OCI-LY3 (cell line): ENCODE measurements around the gene ZBTB7C.

ENCODE experiments used
- EZH2phosphoT487 ChIP-seq: fragments of 200-600 bp; shearing (Covaris generic); IDR thresholded peaks from 2 replicates; pipeline ENCODE4 v1.6.1; 2018; ENCODE audit warnings: antibody characterized with exemption, mixed run types, low read depth
- TF ChIP-seq, protein P1 (sequence below): fragments of 200-600, 300-600 bp; sonication (generic); IDR thresholded peaks from 2 replicates; pipeline ENCODE4 v1.5.1; 2014; ENCODE audit warnings: antibody characterized with exemption, low read length, low read depth

DNA sequence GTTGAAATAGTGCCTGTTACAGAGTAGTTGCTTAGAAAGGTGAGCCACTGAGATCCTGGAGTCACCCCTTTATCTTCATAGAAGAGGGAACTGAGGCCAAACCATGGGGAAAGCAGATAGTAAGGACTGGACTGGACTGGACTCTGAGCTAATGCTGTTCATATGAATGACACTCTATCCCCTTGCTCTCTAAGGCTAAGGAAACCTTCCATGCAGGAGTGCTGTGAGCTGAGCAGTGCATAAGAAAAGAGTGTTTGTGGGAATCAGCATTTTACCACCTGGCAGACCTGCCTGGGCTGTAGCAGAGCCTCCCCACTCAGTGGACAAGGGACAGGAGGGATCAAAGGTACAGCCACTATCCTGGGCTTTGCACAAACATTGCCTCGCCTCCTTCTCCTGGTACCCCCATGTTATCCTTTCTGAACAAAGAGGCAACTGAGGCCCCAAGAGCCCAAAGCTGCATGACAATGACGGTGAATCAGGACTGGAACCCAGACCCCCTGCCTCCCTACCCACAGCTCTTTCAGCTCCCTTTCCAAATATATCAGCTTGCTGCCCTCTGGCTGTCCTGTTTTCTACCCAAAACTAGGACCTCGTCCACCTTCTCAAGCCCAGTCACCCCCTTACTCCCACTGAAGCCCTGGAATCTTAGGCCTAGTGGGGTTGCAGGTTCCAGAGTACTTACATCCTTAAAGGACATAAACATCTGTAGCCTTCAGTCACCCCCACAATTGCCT, 227.9 kb downstream of the ZBTB7C start:
- TF ChIP-seq, protein P1, sequence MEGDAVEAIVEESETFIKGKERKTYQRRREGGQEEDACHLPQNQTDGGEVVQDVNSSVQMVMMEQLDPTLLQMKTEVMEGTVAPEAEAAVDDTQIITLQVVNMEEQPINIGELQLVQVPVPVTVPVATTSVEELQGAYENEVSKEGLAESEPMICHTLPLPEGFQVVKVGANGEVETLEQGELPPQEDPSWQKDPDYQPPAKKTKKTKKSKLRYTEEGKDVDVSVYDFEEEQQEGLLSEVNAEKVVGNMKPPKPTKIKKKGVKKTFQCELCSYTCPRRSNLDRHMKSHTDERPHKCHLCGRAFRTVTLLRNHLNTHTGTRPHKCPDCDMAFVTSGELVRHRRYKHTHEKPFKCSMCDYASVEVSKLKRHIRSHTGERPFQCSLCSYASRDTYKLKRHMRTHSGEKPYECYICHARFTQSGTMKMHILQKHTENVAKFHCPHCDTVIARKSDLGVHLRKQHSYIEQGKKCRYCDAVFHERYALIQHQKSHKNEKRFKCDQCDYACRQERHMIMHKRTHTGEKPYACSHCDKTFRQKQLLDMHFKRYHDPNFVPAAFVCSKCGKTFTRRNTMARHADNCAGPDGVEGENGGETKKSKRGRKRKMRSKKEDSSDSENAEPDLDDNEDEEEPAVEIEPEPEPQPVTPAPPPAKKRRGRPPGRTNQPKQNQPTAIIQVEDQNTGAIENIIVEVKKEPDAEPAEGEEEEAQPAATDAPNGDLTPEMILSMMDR = no peak
- no peak for TF ChIP-seq EZH2phosphoT487
